HG03060 (cell line): ENCODE data around the gene TMEM54.

Source experiments
- ATAC-seq: cut with Tn5 transposase; IDR thresholded peaks from one replicate; pipeline ENCODE4 v1.9.1; 2021; ENCODE audit warnings: low read depth, moderate number of reproducible peaks; ENCODE audit not compliant: unreplicated experiment

Gene TMEM54

GRCh38 chr1:32867151-32867550 is 34.0 kb downstream of the TMEM54 start:
- ATAC-seq: no peak

DNA sequence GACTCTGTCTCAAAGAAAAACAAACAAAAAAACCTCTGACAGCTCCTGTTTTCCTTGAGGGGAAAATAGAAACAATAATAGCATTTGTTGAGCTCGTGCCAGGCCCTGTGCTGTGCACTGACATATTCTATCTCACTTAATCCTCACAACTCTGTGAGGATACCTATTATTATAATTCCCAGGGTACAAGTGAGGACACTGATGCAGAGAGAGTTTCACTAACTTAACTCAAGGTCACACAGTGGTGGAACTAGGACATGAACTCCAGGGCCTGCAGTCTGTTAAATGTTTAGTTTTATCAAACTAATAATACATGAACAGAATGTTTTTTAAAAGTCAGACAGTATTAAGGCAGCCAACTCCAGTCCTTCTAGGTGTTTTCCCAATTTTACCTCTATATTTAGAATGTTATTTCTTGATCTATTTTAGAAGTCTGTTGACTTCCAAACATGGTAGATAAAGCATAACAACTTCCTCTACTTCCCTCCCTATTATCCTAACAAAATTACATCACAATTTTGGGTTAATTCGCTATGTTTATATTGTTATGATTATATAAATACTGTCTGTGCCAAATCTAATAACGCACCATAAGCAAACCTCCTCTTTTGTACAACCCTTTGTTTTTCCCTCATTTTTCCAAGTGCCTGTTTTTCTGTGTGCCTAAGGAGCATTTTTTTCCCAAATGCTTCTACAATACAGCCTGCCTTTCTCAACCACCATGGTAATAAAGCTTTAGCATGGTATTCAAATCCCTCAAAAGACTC is 35.4 kb downstream of the TMEM54 start:
- ATAC-seq: no peak

GRCh38 chr1:32864375-32865019 is 36.7 kb downstream of the TMEM54 start:
- ATAC-seq: no peak

GRCh38 chr1:32863881-32864245 is 37.3 kb downstream of the TMEM54 start:
- ATAC-seq: no peak

DNA sequence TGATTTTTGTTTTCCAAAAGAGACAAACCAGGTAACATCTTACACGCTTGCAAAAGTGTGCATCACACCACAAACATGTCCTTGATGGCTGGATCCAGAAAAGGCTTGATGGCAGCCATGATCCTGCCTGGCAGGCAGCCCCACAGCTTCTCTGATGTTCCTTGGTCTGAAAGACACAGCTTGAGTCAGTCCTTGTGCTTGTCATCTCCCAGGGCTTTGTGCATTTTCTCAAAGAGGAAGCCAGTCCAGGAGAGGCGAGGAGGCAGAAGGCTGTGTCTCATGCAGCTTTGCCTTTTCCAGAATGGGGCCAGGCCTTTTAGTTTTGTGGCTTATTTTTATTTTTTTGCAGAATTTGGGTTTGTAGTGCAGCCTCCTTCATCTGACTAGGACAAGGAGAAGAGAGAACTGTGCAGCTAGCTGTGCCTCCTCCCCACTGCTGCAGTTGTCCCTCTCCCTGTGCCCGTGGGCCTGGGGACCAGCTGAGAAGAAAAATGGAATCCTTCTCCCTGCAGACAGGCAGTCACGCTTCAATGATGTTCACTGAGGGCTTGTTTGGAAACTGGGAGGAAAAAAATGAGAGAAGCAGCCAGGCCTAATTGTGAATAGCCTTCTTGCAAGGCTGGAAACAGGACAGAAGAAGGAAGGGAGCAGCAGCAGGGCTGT is 37.8 kb downstream of the TMEM54 start:
- no peak for ATAC-seq

DNA sequence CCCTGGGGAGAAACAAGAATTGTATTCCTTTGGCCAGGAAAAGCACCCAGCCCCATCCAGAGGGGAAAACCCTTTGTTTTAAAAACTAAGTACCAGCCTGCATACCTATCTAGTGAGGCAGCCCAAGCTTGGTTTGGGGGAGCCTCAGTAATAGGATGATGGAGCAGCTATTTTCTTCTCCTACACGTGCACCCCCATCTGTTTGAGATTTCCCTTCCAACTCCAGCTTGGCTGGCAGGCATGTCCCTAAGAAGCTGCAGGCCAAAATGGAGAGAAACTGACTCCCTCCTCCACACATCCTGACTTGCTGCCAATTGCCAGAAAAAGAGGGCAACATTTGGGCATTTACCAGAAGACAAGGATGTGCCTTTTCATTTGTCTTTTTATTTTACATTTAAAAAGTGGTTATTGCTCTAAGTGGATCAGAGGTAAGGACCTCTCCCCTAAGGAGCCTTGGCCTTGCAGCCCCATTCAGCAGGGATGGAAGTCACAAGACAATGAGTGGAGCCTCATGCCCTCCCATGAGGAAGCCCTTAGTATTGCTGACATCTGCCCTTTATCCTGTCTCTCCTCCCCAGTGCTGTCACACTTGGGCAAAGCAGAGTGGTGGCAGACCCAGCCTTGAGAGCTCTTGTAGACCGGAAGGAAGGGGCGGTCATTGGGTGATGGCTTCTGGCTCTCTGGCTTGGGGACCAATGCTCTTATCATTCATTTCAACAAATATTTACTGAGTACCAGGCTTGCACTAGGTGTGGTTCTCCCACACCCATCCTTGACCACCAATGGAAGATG is 39.1 kb downstream of the TMEM54 start:
- ATAC-seq: no peak

GRCh38 chr1:32860566-32860965 is 40.6 kb downstream of the TMEM54 start:
- ATAC-seq: no peak

DNA sequence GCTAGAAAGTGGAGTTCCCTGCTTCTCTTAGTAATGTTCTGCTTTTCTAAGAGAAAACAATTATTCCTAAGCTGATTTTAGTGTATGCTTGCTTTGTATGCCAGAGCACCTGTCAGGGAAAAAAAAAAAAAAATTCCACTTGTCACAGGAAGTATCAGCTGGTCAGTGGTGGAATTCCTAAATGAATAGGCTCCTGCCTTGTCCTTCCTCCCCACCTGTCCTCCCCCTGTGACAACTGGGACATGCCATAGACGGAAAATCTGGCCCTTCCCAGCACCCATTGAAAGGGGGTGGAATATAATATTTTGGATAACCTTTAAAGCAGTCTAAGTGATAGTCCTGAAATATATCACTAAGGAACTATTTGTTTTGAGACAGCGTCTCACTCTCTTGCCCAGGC is 41.3 kb downstream of the TMEM54 start:
- no peak for ATAC-seq

DNA sequence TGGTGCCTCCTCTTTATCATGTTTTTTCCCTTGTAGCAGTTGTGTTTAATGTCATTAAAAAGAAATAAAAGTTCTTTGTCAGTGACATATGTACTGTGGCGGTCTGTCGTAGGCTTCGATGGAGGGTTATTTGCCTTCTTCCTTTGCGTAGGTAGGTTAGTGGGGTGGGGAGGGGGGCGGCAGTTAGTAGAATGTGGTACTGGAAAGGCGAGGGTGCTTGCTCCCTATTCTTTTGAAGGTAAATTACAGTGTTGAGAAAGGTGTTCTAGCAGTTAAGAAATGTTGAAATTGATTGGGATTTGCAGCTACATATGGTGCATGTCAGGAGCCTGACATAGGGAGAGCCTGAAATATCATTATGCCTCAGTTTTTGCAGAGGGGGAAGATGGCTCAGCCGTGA is 42.4 kb downstream of the TMEM54 start:
- no peak for ATAC-seq

DNA sequence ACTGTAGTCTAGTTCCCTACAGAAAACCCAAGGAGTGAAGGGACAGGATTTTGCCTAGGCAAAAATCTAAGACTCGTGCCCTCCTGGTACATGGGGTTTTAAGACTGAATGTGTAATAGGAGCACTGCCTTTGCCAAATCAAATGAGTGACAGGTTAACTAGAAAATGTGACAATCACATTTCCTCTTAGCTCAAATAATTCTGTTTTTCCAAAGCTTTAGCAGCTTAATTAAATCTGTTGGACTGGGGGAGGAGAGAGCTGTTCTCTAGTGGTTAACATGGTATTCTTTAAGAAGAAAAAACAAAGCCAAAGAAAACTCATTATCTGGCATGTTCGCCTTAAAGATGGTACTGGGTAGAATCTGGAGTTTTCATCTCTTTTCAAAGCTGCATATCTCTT is 43.1 kb downstream of the TMEM54 start:
- ATAC-seq: no peak

GRCh38 chr1:32855861-32856617 is 45.1 kb downstream of the TMEM54 start:
- no peak for ATAC-seq

DNA sequence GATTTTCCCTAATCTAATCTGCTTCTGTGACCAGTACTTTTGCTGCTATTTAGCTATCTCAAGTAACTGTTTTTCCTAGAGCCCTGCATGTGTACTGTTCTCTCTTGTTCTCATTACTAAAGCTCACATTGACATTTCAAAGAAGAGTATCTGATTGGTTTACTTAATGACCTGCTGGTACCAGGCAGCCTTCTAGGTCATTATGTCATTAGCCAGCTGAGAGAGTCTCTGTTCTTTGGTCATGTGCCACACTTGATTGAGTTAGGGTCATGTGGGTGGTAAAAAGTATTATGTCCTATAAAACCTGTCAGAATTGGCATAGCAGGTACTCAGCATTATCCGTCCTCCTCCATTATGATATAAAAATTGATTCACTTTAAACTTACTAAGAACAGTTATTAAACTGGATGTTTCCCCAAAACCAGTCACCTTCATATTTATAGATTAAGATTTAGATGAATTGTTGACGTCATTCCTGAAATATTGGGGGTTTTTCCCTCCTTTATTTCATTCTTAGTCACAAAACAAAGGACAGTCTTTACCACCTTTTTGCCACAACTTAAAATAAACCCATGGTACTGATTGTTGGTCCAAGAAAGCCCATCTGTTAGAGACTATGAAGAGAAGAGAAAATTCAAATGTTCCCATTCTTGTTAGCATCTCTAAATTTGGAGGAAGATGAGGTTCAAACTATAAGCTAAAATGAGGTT is 52.7 kb downstream of the TMEM54 start:
- no peak for ATAC-seq
